ENCODE data around the gene IFNL1.
"Not testable (repeated sequence)": the region's sequence is repeated elsewhere in the genome, so short reads cannot be mapped to it uniquely, and the experiment has no call there.

The IFNL1 gene

DNA sequence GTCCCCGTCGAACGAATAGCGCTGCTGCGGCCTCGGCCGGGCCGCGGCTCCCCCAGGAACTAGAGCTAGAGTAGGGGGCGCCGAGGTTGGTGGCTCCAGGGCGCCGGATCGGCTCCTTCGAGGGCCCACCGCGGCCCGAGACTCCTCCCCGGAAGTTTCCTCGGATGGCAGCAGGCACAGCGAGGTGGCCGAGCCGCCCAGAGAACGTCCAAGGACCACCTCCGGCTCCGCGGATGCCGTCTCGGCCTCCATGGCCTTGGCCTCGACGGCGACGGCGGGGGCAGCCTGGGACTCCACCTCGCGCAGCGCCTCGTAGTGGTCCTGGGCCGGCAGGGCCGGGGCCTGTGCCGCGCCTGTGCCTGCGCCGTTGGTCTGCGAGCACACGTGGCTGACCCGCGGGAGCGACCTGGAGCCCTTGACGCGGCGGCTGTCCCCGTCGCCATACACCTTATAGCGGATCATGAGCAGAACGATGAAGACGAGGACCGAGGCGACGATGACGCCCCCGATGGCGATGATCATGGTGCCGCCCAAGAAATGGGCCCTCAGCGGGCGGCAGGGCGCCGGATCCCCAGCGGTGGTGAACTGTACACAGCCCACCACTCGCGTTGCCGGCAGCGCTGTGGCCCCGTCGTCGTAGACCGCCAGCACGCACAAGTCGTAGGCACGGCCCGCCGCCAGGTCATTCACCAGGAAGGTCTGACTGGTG is 11.8 kb downstream of the IFNL1 start:
- H3K4me3 ChIP-seq (ENCODE audit: severe bottlenecking), result peak overlapping the region; percentile 21
- no peaks in the 10 kb centered on the region for H3K4me1 ChIP-seq (ENCODE audit: insufficient read depth, poor library complexity, severe bottlenecking)
- no peak overlapping the region for H3K27ac ChIP-seq (ENCODE audit: poor library complexity, severe bottlenecking)
- H3K27me3 ChIP-seq (ENCODE audit: insufficient read depth, poor library complexity, severe bottlenecking), result peaks cover 19% of the 10 kb centered on the region
- DNase-seq (ENCODE audit: low spot score) (no peak), ATAC-seq (ENCODE audit: low read depth) (no peak)
- H3K36me3 ChIP-seq (ENCODE audit: low read depth), result no peaks in the 10 kb centered on the region; the same call in 1 of the 2 replicates
- H3K9me3 ChIP-seq (ENCODE audit: severe bottlenecking), result no peaks in the 10 kb centered on the region
- TF ChIP-seq, protein P1, sequence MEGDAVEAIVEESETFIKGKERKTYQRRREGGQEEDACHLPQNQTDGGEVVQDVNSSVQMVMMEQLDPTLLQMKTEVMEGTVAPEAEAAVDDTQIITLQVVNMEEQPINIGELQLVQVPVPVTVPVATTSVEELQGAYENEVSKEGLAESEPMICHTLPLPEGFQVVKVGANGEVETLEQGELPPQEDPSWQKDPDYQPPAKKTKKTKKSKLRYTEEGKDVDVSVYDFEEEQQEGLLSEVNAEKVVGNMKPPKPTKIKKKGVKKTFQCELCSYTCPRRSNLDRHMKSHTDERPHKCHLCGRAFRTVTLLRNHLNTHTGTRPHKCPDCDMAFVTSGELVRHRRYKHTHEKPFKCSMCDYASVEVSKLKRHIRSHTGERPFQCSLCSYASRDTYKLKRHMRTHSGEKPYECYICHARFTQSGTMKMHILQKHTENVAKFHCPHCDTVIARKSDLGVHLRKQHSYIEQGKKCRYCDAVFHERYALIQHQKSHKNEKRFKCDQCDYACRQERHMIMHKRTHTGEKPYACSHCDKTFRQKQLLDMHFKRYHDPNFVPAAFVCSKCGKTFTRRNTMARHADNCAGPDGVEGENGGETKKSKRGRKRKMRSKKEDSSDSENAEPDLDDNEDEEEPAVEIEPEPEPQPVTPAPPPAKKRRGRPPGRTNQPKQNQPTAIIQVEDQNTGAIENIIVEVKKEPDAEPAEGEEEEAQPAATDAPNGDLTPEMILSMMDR (IDR thresholded peaks at IDR 0.05; ENCODE audit: poor library complexity, severe bottlenecking), result no peak

DNA sequence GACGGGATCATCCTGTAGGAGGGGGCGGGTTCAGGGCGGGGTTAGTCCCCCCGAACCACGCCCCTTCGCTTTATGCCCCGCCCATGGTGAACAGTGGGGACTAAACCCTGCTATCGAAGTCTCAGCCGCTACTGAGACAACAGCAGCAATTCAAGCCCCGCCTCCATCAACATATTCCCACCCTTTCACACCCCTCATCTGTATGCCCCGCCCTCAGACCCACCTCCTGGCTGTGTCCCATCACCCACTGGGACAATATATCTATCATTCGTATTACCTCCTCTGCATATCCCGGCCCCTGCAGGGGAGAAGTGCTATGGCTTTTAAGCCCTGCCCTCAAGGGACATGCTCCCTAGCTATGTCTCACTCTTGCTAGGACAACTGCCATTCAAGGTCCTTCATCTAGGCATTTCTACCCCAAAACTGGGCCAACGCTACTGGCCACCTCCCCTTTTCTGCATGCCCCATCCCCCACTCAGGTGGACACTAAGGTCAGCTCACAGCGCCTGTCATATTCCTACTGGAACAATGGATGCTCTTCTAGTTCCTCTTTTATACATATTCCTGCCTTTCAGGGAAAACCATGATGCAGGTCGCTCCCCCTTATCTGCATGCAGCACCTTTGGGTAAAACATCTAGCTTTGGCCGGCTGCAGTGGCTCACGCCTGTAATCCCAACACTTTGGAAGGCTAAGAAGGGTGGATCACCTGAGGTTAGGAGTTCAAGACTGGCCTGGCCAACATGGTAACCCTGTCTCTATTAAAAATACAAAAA is 12.5 kb downstream of the IFNL1 start:
- Histone ChIP-seq H3K27me3 (ENCODE audit: insufficient read depth, poor library complexity, severe bottlenecking) (peaks cover 19% of the 10 kb centered on the region), H3K9me3 (ENCODE audit: severe bottlenecking) (no peaks in the 10 kb centered on the region), H3K4me1 (ENCODE audit: insufficient read depth, poor library complexity, severe bottlenecking) (no peaks in the 10 kb centered on the region), H3K4me3 (ENCODE audit: severe bottlenecking) (no peak overlapping the region), H3K36me3 (ENCODE audit: low read depth) (no peaks in the 10 kb centered on the region; the same call in 1 of the 2 replicates), H3K27ac (ENCODE audit: poor library complexity, severe bottlenecking) (no peak overlapping the region)
- DNase-seq (ENCODE audit: low spot score) (no peak), ATAC-seq (ENCODE audit: low read depth) (peak; percentile 44; the same call in 1 of the 3 replicates)
- TF ChIP-seq, protein P1 (IDR thresholded peaks at IDR 0.05; ENCODE audit: poor library complexity, severe bottlenecking), result no peak

- not testable (repeated sequence) for H3K9me3 ChIP-seq (ENCODE audit: severe bottlenecking); H3K27ac ChIP-seq (ENCODE audit: poor library complexity, severe bottlenecking); H3K4me3 ChIP-seq (ENCODE audit: severe bottlenecking); H3K36me3 ChIP-seq (ENCODE audit: low read depth); ATAC-seq (ENCODE audit: low read depth); H3K4me1 ChIP-seq (ENCODE audit: insufficient read depth, poor library complexity, severe bottlenecking); DNase-seq (ENCODE audit: low spot score)
- H3K27me3 ChIP-seq (ENCODE audit: insufficient read depth, poor library complexity, severe bottlenecking), result peaks cover 19% of the 10 kb centered on the region
Observed at GRCh38 chr19:39309305-39309670, 13.1 kb downstream of the IFNL1 start.

DNA sequence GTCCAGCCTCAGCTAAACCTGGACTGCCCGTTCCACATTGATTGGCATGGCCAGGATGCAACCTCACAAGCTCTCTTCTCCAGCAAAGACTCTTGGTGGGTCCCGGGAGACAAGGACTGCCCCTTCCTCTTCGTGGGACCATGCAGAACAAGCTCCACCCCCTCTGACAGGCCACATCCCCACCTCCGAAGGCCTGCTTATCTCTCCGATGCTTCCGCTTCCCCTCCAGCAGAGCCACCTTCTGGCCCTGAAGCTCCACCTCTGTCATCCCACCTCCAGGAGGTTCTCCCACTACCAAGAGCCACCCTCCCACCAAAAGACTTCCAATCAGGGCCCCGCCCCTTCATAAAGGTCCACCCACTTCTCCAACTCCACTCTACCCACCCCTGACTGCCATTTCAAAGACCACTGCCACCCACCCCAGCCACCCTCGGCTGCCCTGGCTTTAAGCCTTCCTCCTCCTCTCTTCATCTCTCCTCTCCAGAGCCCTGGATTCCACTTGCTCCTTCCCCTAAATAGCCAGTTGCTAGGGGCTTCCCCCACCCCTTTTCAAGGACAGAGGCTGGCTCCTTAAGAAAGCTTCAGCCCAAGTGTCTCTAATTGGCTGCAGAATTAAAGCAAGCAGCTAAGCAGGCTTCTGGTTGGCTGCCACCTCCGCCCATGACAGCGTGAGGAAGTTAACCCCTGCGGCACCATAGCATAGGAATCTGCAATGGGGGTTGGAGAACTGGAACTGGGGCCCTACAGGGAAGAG is 14.5 kb downstream of the IFNL1 start:
- Histone ChIP-seq H3K27me3 (ENCODE audit: insufficient read depth, poor library complexity, severe bottlenecking) (peaks cover 19% of the 10 kb centered on the region), H3K4me3 (ENCODE audit: severe bottlenecking) (no peak overlapping the region), H3K27ac (ENCODE audit: poor library complexity, severe bottlenecking) (no peak overlapping the region), H3K36me3 (ENCODE audit: low read depth) (no peaks in the 10 kb centered on the region; the same call in 1 of the 2 replicates), H3K9me3 (ENCODE audit: severe bottlenecking) (no peaks in the 10 kb centered on the region), H3K4me1 (ENCODE audit: insufficient read depth, poor library complexity, severe bottlenecking) (no peaks in the 10 kb centered on the region)
- ATAC-seq (ENCODE audit: low read depth) (no peak), DNase-seq (ENCODE audit: low spot score) (no peak)
- TF ChIP-seq, protein P1 (IDR thresholded peaks at IDR 0.05; ENCODE audit: poor library complexity, severe bottlenecking), result no peak

DNA sequence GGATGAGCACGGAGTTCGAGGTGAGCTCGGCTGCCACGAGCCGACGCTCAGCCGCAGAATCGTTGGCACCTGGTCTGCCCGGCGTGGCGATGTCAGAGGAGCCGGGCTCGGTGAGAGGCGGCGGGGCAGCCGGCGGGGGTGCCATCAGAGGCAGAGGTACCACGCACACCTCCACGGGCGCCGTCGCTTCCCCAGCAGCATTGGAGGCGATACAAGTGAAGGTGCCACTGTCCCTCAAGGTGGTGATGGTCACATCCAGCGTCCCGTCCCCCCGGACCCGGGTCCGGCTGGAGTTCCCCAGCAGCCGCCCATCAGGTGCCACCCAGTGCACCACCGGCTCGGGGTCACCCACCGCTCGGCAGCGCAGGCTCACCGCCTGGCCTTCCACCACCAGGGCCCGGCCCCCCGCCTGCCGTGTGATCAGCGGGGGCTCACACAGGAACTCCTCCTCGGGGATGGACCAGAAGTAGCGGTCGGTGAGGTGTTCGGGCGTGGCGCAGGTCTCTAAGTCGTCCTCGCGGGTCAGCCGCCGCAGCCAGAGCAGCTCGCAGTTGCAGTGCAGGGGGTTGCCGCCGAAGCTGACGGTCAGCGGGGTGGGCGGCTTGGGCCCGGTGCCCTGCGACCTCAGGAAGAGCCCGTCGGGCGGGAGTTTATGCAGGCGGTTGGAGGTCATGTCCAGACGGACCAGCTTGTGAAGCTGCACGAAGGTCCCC is 18.0 kb downstream of the IFNL1 start:
- H3K27ac ChIP-seq (ENCODE audit: poor library complexity, severe bottlenecking), result no peak overlapping the region
- no peaks in the 10 kb centered on the region; the same call in 1 of the 2 replicates for H3K36me3 ChIP-seq (ENCODE audit: low read depth)
- no peaks in the 10 kb centered on the region for H3K4me1 ChIP-seq (ENCODE audit: insufficient read depth, poor library complexity, severe bottlenecking)
- ATAC-seq (ENCODE audit: low read depth), result no peak
- no peaks in the 10 kb centered on the region for H3K9me3 ChIP-seq (ENCODE audit: severe bottlenecking)
- H3K27me3 ChIP-seq (ENCODE audit: insufficient read depth, poor library complexity, severe bottlenecking), result no peaks in the 10 kb centered on the region
- H3K4me3 ChIP-seq (ENCODE audit: severe bottlenecking), result no peak overlapping the region
- no peak for DNase-seq (ENCODE audit: low spot score)
- TF ChIP-seq, protein P1 (IDR thresholded peaks at IDR 0.05; ENCODE audit: poor library complexity, severe bottlenecking), result no peak
